K562 (cell line): ENCODE measurements around the gene PRELID2. TPM values are rescaled to one million over a fixed set of nuclear protein-coding genes. Genes with fewer than 3 reads are reported as not detected.
A peak's percentile ranks its signal among the peaks of the same experiment; 100 is the strongest.

Source experiments
- ATAC-seq: fragments of 200-7000 bp; cut with Tn5 transposase; 3 replicates; pipeline ENCODE4 v1.9.1; 2020; ENCODE audit warnings: moderate library complexity
- BruUV-seq: library from RNA; stranded (reverse); fragments of 400-500 nt; replicated peaks from 2 replicates; lab custom pipeline; 2021; lab: Mats Ljungman, UMichigan
- CTCF ChIA-PET: fragments of 300-600 bp; formaldehyde crosslinking; extraction: SDS; loops from one replicate; lab custom pipeline; 2021; ENCODE audit warnings: low intra/inter-chr PET ratio; lab: Yijun Ruan, JAX
- POLR2A ChIA-PET: fragments of 300-600, 350-650 bp; sonication (Branson Sonifier 250); formaldehyde crosslinking; extraction: SDS; loops from one replicate; lab custom pipeline; 2021; ENCODE audit warnings: antibody characterized with exemption, inconsistent platforms; lab: Yijun Ruan, JAX
- DNase-seq, 4 experiments: peaks; one replicate each; pipeline versions ENCODE4 v3.0.0 to v3.0.0-alpha.2; 2011 to 2018; ENCODE audit warnings: low spot score in 3 of 4, mixed read lengths in 3 of 4; ENCODE audit errors: extremely low read depth in 1 of 4
- FAIRE-seq: peaks from 2 replicates; lab custom pipeline; 2011; peaks lifted over from hg19 to GRCh38; lab: Jason Lieb, UNC
- H2AFZ ChIP-seq: 2 replicates; pipeline ENCODE4 v1.6.0; 2011; ENCODE audit warnings: low read depth, low read length, control low read depth, inconsistent platforms
- H3K27ac ChIP-seq: fragments of 200-600 bp; 3 replicates; pipeline ENCODE4 v1.8.0; 2011; ENCODE audit warnings: low read depth, mild to moderate bottlenecking, control low read depth, inconsistent platforms, low read length, moderate library complexity, mixed read lengths; ENCODE audit errors: extremely low read depth
- H3K27me3 ChIP-seq, 2 experiments: fragments of 300-600 bp in 1 of 2; 2 replicates in 1 of 2; 3 replicates in 1 of 2; pipeline versions ENCODE4 v1.6.0 to v1.8.0; 2011; ENCODE audit warnings: inconsistent platforms in 2 of 2, low read length in 2 of 2, mild to moderate bottlenecking in 1 of 2, mixed read lengths in 1 of 2, moderate library complexity in 1 of 2; ENCODE audit not compliant: control insufficient read depth in 2 of 2, insufficient read depth in 2 of 2
- H3K36me3 ChIP-seq: fragments of 300-600 bp; 3 replicates; pipeline ENCODE4 v1.8.0; 2011; ENCODE audit warnings: mild to moderate bottlenecking, low read length, inconsistent platforms; ENCODE audit not compliant: control insufficient read depth, insufficient read depth
- H3K4me1 ChIP-seq, 2 experiments: fragments of 200-600 bp in 1 of 2; replicated peaks in 1 of 2; 2 replicates in 1 of 2; 3 replicates in 1 of 2; pipeline versions ENCODE4 v1.5.1 to v1.8.0; 2011; ENCODE audit warnings: inconsistent platforms in 2 of 2, low read length in 2 of 2, mild to moderate bottlenecking in 1 of 2, mixed read lengths in 1 of 2, moderate library complexity in 1 of 2; ENCODE audit not compliant: control insufficient read depth in 2 of 2, insufficient read depth in 2 of 2
- H3K4me2 ChIP-seq: 2 replicates; pipeline ENCODE4 v1.6.1; 2011; ENCODE audit warnings: low read length, control low read depth, inconsistent platforms, mixed read lengths; ENCODE audit not compliant: insufficient read depth
- H3K4me3 ChIP-seq: fragments of 200-600 bp; sonication (generic), shearing (Covaris generic); 2 replicates; pipeline ENCODE4 v1.5.1; 2016; ENCODE audit warnings: control low read depth, inconsistent platforms
- H3K79me2 ChIP-seq: fragments of 200-600 bp; 3 replicates; pipeline ENCODE4 v1.8.0; 2011; ENCODE audit warnings: low read length, inconsistent platforms; ENCODE audit not compliant: control insufficient read depth, insufficient read depth
- H3K9ac ChIP-seq, 2 experiments: 2 replicates each; pipeline versions ENCODE4 v1.6.0 to v1.6.1; 2011; ENCODE audit warnings: low read depth in 2 of 2, low read length in 2 of 2, control low read depth in 1 of 2, inconsistent platforms in 1 of 2, mild to moderate bottlenecking in 1 of 2, mixed read lengths in 1 of 2; ENCODE audit not compliant: insufficient read depth in 1 of 2
- H3K9me1 ChIP-seq: one replicate; pipeline ENCODE4 v1.6.0; 2011; ENCODE audit warnings: inconsistent platforms, mild to moderate bottlenecking, low read length, moderate library complexity; ENCODE audit not compliant: control insufficient read depth, insufficient read depth
- H3K9me3 ChIP-seq: replicated peaks from 2 replicates; pipeline ENCODE4 v1.5.1; 2011; ENCODE audit warnings: low read depth, low read length, inconsistent platforms; ENCODE audit not compliant: control insufficient read depth, insufficient read depth
- H4K20me1 ChIP-seq: replicated peaks from 2 replicates; pipeline ENCODE4 v1.6.1; 2011; ENCODE audit warnings: low read length, inconsistent platforms, mixed read lengths; ENCODE audit not compliant: control insufficient read depth, insufficient read depth
- AFF4 ChIP-seq: sonication (generic); formaldehyde crosslinking; IDR thresholded peaks from 2 replicates; pipeline ENCODE4 v1.8.0; 2023; ENCODE audit warnings: mild to moderate bottlenecking, missing genetic modification reagents
- ATF2 ChIP-seq: sonication (generic); formaldehyde crosslinking; IDR thresholded peaks from 2 replicates; pipeline ENCODE4 v1.8.1; 2022; ENCODE audit warnings: missing genetic modification reagents
- C11orf30 ChIP-seq: fragments of 450-650 bp; IDR thresholded peaks from 2 replicates; pipeline ENCODE4 v1.6.1; 2016; ENCODE audit warnings: low read depth, mild to moderate bottlenecking
- E2F6 ChIP-seq, 2 experiments: IDR thresholded peaks; 2 replicates each; pipeline ENCODE4 v1.6.1; 2011; ENCODE audit warnings: borderline replicate concordance in 1 of 2, control low read depth in 1 of 2, low read depth in 1 of 2, low read length in 1 of 2, mild to moderate bottlenecking in 1 of 2, mixed read lengths in 1 of 2, moderate library complexity in 1 of 2; ENCODE audit not compliant: insufficient read depth in 1 of 2, insufficient read length in 1 of 2, poor library complexity in 1 of 2, severe bottlenecking in 1 of 2; ENCODE audit errors: extremely low read depth in 1 of 2
- ESRRA ChIP-seq: fragments of 450-650 bp; IDR thresholded peaks from 2 replicates; pipeline ENCODE4 v1.6.1; 2014; ENCODE audit warnings: low read depth, mild to moderate bottlenecking, moderate library complexity, borderline replicate concordance
- KLF6 ChIP-seq: fragments of 250-450 bp; sonication (Bioruptor Pico); IDR thresholded peaks from 2 replicates; pipeline ENCODE4 v1.4.0; 2020; ENCODE audit warnings: mild to moderate bottlenecking, moderate library complexity, borderline replicate concordance
- NCOA4 ChIP-seq: fragments of 450-650 bp; IDR thresholded peaks from 2 replicates; pipeline ENCODE4 v1.6.1; 2018; ENCODE audit warnings: mild to moderate bottlenecking; ENCODE audit not compliant: partially characterized antibody
- PTBP1 ChIP-seq: fragments of 200-400 bp; formaldehyde crosslinking; IDR thresholded peaks from 2 replicates; pipeline ENCODE4 v1.6.1; 2017; ENCODE audit warnings: low read depth, low read length
- RBFOX2 ChIP-seq: fragments of 200-400 bp; formaldehyde crosslinking; IDR thresholded peaks from 2 replicates; pipeline ENCODE4 v1.6.1; 2017; ENCODE audit warnings: low read depth, mild to moderate bottlenecking, low read length, moderate library complexity
- TARDBP ChIP-seq: fragments of 450-650 bp; IDR thresholded peaks from 2 replicates; pipeline ENCODE4 v1.6.1; 2016
- WHSC1 ChIP-seq: IDR thresholded peaks from one replicate; pipeline ENCODE4 v1.6.1; 2012; ENCODE audit warnings: low read length, control low read depth, inconsistent platforms
- ZBTB1 ChIP-seq: sonication (generic); formaldehyde crosslinking; IDR thresholded peaks from 2 replicates; pipeline ENCODE4 v1.8.1; 2023; ENCODE audit warnings: missing genetic modification reagents, low read depth, mild to moderate bottlenecking, borderline replicate concordance
- ZBTB5 ChIP-seq: fragments of 450-650 bp; IDR thresholded peaks from 2 replicates; pipeline ENCODE4 v1.6.1; 2017; ENCODE audit warnings: antibody characterized with exemption
- WGBS: fragments of 100-300 bp; shearing (Covaris generic); methylation state at CpG from one replicate; pipeline ENCODE4 v1.1.6; 2016; ENCODE audit warnings: low coverage, mixed read lengths; ENCODE audit not compliant: insufficient coverage; ENCODE audit errors: missing lambda C conversion rate; 5-methylcytosine and 5-hydroxymethylcytosine counted together
- in situ Hi-C: fragments of 300-500 bp; cut with MboI; formaldehyde crosslinking; loops from 4 replicates; pipeline ENCODE4 v1.15.0; 2018; ENCODE audit warnings: inconsistent platforms, mixed read lengths
- intact Hi-C: fragments of 100-400 bp; cut with micrococcal nuclease; formaldehyde crosslinking; loops from 2 replicates; pipeline ENCODE4 v1.14.2; 2022
- polyA plus RNA-seq, 8 experiments: library from polyadenylated mRNA; depleted of rRNA in 4 of 8; stranded (reverse) in 5 of 8; unstranded in 3 of 8; fragments of >200 nt; fragmentation: Nextera tagmentation in 2 of 8; fragmentation: Illumina TruSeq in 1 of 8; extraction: Ambion mirVana in 2 of 8; extraction: Trizol in 1 of 8; gene quantifications; 2 replicates each; pipeline versions ENCODE4 v1.2.1 to v1.2.3, GENCODE V29; 2011 to 2014; ENCODE audit warnings: inconsistent platforms in 1 of 8, missing spikeins in 1 of 8
- total RNA-seq, 7 experiments: library from RNA; depleted of rRNA in 6 of 7; stranded (reverse); fragments of >200 nt in 6 of 7; fragmentation: Illumina TruSeq in 2 of 7; extraction: Trizol in 2 of 7; gene quantifications; 2 replicates each; pipeline versions ENCODE4 v1.2.1 to v1.2.3, GENCODE V29; 2011 to 2021; ENCODE audit warnings: low replicate concordance in 1 of 7

PRELID2 gene
- total and polyA plus RNA-seq, 9 of the 15 experiments (the other 6 are each of a cell fraction or from before 2014, with no cell fraction given): 6.4 to 68.2 (median 28.8) TPM

- FAIRE-seq (peak; percentile 42), DNase-seq (no peak), ATAC-seq (no peak)
- H2AFZ ChIP-seq: peak overlapping the region; percentile 48
- peaks cover 56% of the 10 kb centered on the region for H3K79me2 ChIP-seq
- ChIA-PET POLR2A (interaction anchor here (1.7 to 2.7 kb wide), 2 partner anchors 8 to 20 kb away, joined by 7 to 19 read pairs; no protein-coding TSS in a partner anchor), CTCF (no interaction called here)
- in situ Hi-C loops: loop anchor here (5.0 to 10.0 kb wide), 2 partner anchors 54 to 371 kb away; partner anchors contain the start of gene RBM27
- peak overlapping the region; percentile 80 for H3K4me3 ChIP-seq
- BruUV-seq: no TSS peak
- H3K4me2 ChIP-seq: peak overlapping the region; percentile 95
- no peaks in the 10 kb centered on the region for H3K36me3 ChIP-seq
- H3K27ac ChIP-seq: no peak overlapping the region; the same call in 2 of the 3 replicates
- H3K4me1 ChIP-seq: peaks cover 14 to 52% of the 10 kb centered on the region in 2 experiments
- H3K9me1 ChIP-seq: no peaks in the 10 kb centered on the region
- 9% methylated on average over 10 of the region's 10 CpGs for WGBS
- no peaks in the 10 kb centered on the region for H4K20me1 ChIP-seq
- no peaks in the 10 kb centered on the region for H3K9me3 ChIP-seq
- intact Hi-C loops: loop anchor here (2.0 to 5.0 kb wide), 3 partner anchors 21 to 1631 kb away; no protein-coding TSS in a partner anchor
- peak overlapping the region; percentile 70 to 75; a peak in 3 of 4 replicates for H3K9ac ChIP-seq
- no peaks in the 10 kb centered on the region for H3K27me3 ChIP-seq
- TF ChIP-seq C11orf30 (peak; percentile 77), NCOA4 (no peak), WHSC1 (no peak), KLF6 (CRISPR knock-in tag) (no peak), ZBTB1 (CRISPR knock-in tag) (0 out of 2 replicates have a peak, but pooled peaks have one; percentile 26), ATF2 (no peak), AFF4 (0 out of 2 replicates have a peak, but pooled peaks have one; percentile 17), TARDBP (no peak), ZBTB5 (no peak), E2F6 (IDR thresholded peaks at IDR 0.05; ENCODE audit: borderline replicate concordance in 1 of 2, extremely low read depth in 1 of 2, insufficient read depth in 1 of 2, insufficient read length in 1 of 2, low read depth in 1 of 2, low read length in 1 of 2, poor library complexity in 1 of 2, severe bottlenecking in 1 of 2) (no peak), RBFOX2 (no peak), ESRRA (peak; percentile 79), PTBP1 (no peak)
Measured at GRCh38 chr5:145833631-145834200, 1.4 kb downstream of the PRELID2 start.
